ENCODE measurements around the gene IMMP1L.

IMMP1L gene

GRCh38 chr11:31474083-31474482 is 35.3 kb downstream of the IMMP1L start:
- DNase-seq (ENCODE audit: extremely low read depth, low read depth), result no peak

GRCh38 chr11:31464436-31464835 is 45.0 kb downstream of the IMMP1L start:
- TF ChIP-seq, protein P1, sequence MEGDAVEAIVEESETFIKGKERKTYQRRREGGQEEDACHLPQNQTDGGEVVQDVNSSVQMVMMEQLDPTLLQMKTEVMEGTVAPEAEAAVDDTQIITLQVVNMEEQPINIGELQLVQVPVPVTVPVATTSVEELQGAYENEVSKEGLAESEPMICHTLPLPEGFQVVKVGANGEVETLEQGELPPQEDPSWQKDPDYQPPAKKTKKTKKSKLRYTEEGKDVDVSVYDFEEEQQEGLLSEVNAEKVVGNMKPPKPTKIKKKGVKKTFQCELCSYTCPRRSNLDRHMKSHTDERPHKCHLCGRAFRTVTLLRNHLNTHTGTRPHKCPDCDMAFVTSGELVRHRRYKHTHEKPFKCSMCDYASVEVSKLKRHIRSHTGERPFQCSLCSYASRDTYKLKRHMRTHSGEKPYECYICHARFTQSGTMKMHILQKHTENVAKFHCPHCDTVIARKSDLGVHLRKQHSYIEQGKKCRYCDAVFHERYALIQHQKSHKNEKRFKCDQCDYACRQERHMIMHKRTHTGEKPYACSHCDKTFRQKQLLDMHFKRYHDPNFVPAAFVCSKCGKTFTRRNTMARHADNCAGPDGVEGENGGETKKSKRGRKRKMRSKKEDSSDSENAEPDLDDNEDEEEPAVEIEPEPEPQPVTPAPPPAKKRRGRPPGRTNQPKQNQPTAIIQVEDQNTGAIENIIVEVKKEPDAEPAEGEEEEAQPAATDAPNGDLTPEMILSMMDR (IDR thresholded peaks at IDR 0.05; ENCODE audit: low read depth, low read length), result no peak
- no peak for DNase-seq (ENCODE audit: extremely low read depth, low read depth)

More at GRCh38 chr11:31474083-31474482, 35.3 kb downstream of the IMMP1L start:
- TF ChIP-seq, protein P1 (IDR thresholded peaks at IDR 0.05; ENCODE audit: low read depth, low read length), result no peak

- DNase-seq (ENCODE audit: extremely low read depth, low read depth), result no peak
- TF ChIP-seq, protein P1 (IDR thresholded peaks at IDR 0.05; ENCODE audit: low read depth, low read length), result no peak
Measured at GRCh38 chr11:31455177-31455576, 54.2 kb downstream of the IMMP1L start.

- TF ChIP-seq, protein P1 (IDR thresholded peaks at IDR 0.05; ENCODE audit: low read depth, low read length), result no peak
- no peak for DNase-seq (ENCODE audit: extremely low read depth, low read depth)
Measured at GRCh38 chr11:31450841-31451240, 58.6 kb downstream of the IMMP1L start.

GRCh38 chr11:31449040-31449439 is 60.4 kb downstream of the IMMP1L start:
- no peak for DNase-seq (ENCODE audit: extremely low read depth, low read depth)
- TF ChIP-seq, protein P1 (IDR thresholded peaks at IDR 0.05; ENCODE audit: low read depth, low read length), result no peak

GRCh38 chr11:31445621-31446020 is 63.8 kb downstream of the IMMP1L start:
- TF ChIP-seq, protein P1 (IDR thresholded peaks at IDR 0.05; ENCODE audit: low read depth, low read length), result no peak
- no peak for DNase-seq (ENCODE audit: extremely low read depth, low read depth)

- DNase-seq (ENCODE audit: extremely low read depth, low read depth), result no peak
- TF ChIP-seq, protein P1 (IDR thresholded peaks at IDR 0.05; ENCODE audit: low read depth, low read length), result no peak
Measured at GRCh38 chr11:31443802-31444201, 65.6 kb downstream of the IMMP1L start.
